H1 (cell line): ENCODE data around the gene NOS2. TPM values are rescaled to one million over a fixed set of nuclear protein-coding genes. Genes with fewer than 3 reads are reported as not detected.

Experiments
- CTCF ChIA-PET: fragments of 300-600 bp; sonication (Branson Sonifier 250); formaldehyde crosslinking; loops from one replicate; lab custom pipeline; 2021; ENCODE audit not compliant: partially characterized antibody; lab: Charles Lee
- POLR2A ChIA-PET: fragments of 300-600 bp; sonication (Branson Sonifier 250); formaldehyde crosslinking; loops from one replicate; lab custom pipeline; 2021; ENCODE audit warnings: inconsistent platforms; ENCODE audit not compliant: partially characterized antibody; lab: Charles Lee
- DNase-seq, 2 experiments: peaks; one replicate each; pipeline versions ENCODE4 v3.0.0 to v3.0.0-alpha.2; 2010 to 2022; ENCODE audit warnings: low spot score in 2 of 2, low read depth in 1 of 2, mixed read lengths in 1 of 2
- FAIRE-seq: peaks from 2 replicates; lab custom pipeline; 2011; peaks lifted over from hg19 to GRCh38; lab: Jason Lieb, UNC
- H2AFZ ChIP-seq: 2 replicates; pipeline ENCODE4 v1.8.1; 2012; ENCODE audit warnings: low read length, inconsistent platforms
- H2AK5ac ChIP-seq: 2 replicates; pipeline ENCODE4 v1.6.1; 2013; ENCODE audit warnings: low read depth, low read length
- H2BK120ac ChIP-seq: replicated peaks from 2 replicates; pipeline ENCODE3; 2013; ENCODE audit warnings: low read depth, low read length, inconsistent platforms
- H2BK12ac ChIP-seq: 2 replicates; pipeline ENCODE4 v1.6.1; 2013; ENCODE audit warnings: low read depth, low read length
- H2BK15ac ChIP-seq: 2 replicates; pipeline ENCODE4 v1.6.1; 2013; ENCODE audit warnings: low read length
- H2BK20ac ChIP-seq: 2 replicates; pipeline ENCODE4 v1.6.1; 2013; ENCODE audit warnings: low read length
- H2BK5ac ChIP-seq: 2 replicates; pipeline ENCODE4 v1.6.1; 2013; ENCODE audit warnings: low read depth, low read length
- H3K14ac ChIP-seq: 2 replicates; pipeline ENCODE4 v1.6.1; 2013; ENCODE audit warnings: inconsistent platforms; ENCODE audit not compliant: insufficient read length
- H3K18ac ChIP-seq: 2 replicates; pipeline ENCODE4 v1.6.1; 2013; ENCODE audit warnings: low read length; ENCODE audit errors: extremely low read depth
- H3K23ac ChIP-seq: 2 replicates; pipeline ENCODE4 v1.6.1; 2013; ENCODE audit warnings: inconsistent platforms; ENCODE audit not compliant: insufficient read length
- H3K23me2 ChIP-seq: 2 replicates; pipeline ENCODE4 v1.6.1; 2013; ENCODE audit warnings: low read depth, low read length
- H3K27ac ChIP-seq: 2 replicates; pipeline ENCODE4 v1.6.1; 2011; ENCODE audit warnings: low read depth, low read length, inconsistent platforms
- H3K27me3 ChIP-seq, 4 experiments: replicated peaks in 1 of 4; 1 replicate in 1 of 4; 2 replicates in 3 of 4; pipeline versions ENCODE4 v1.6.1 to v1.8.1; 2011 to 2013; ENCODE audit warnings: low read length in 3 of 4, mild to moderate bottlenecking in 3 of 4, inconsistent platforms in 2 of 4, mixed read lengths in 2 of 4, moderate library complexity in 1 of 4; ENCODE audit not compliant: control insufficient read depth in 3 of 4, insufficient read depth in 3 of 4; ENCODE audit errors: extremely low read depth in 1 of 4
- H3K36me3 ChIP-seq, 4 experiments: 2 replicates each; pipeline versions ENCODE4 v1.6.1 to v1.8.1; 2011 to 2013; ENCODE audit warnings: mild to moderate bottlenecking in 4 of 4, low read length in 3 of 4, moderate library complexity in 2 of 4, control low read depth in 1 of 4, inconsistent platforms in 1 of 4; ENCODE audit not compliant: insufficient read depth in 4 of 4, control insufficient read depth in 2 of 4
- H3K4ac ChIP-seq: replicated peaks from 2 replicates; pipeline ENCODE3; 2013; ENCODE audit warnings: low read length, low read depth, mixed read lengths, inconsistent platforms; ENCODE audit not compliant: insufficient read length
- H3K4me1 ChIP-seq, 4 experiments: replicated peaks in 1 of 4; 1 replicate in 1 of 4; 2 replicates in 3 of 4; pipeline versions ENCODE4 v1.6.1 to v1.8.1; 2011 to 2013; ENCODE audit warnings: low read length in 3 of 4, inconsistent platforms in 2 of 4, mixed read lengths in 1 of 4; ENCODE audit not compliant: insufficient read depth in 4 of 4, control insufficient read depth in 3 of 4
- H3K4me2 ChIP-seq, 2 experiments: 2 replicates each; pipeline versions ENCODE4 v1.6.1 to v1.8.1; 2011 to 2013; ENCODE audit warnings: low read depth in 2 of 2, low read length in 2 of 2, control low read depth in 1 of 2, inconsistent platforms in 1 of 2, mild to moderate bottlenecking in 1 of 2; ENCODE audit not compliant: insufficient read depth in 1 of 2
- H3K4me3 ChIP-seq, 4 experiments: fragments of 200-600, 300-600 bp in 1 of 4; sonication (generic), shearing (Covaris generic), sonication (Bioruptor Twin) in 1 of 4; 2 replicates each; pipeline versions ENCODE4 v1.5.1 to v1.8.1; 2011 to 2016; ENCODE audit warnings: low read length in 4 of 4, low read depth in 3 of 4, control low read depth in 2 of 4, inconsistent platforms in 2 of 4, mild to moderate bottlenecking in 2 of 4, mixed read lengths in 1 of 4, moderate library complexity in 1 of 4; ENCODE audit not compliant: insufficient read depth in 2 of 4; ENCODE audit errors: extremely low read depth in 1 of 4
- H3K56ac ChIP-seq: replicated peaks from 2 replicates; pipeline ENCODE3; 2013; ENCODE audit warnings: low read depth, mild to moderate bottlenecking, mixed read lengths, low read length, inconsistent platforms; ENCODE audit not compliant: insufficient read length
- H3K79me1 ChIP-seq: 2 replicates; pipeline ENCODE4 v1.6.1; 2013; ENCODE audit warnings: low read depth, low read length, control low read depth
- H3K79me2 ChIP-seq, 2 experiments: 2 replicates each; pipeline versions ENCODE4 v1.6.1 to v1.8.1; 2012 to 2013; ENCODE audit warnings: low read length in 2 of 2, mild to moderate bottlenecking in 2 of 2, inconsistent platforms in 1 of 2; ENCODE audit not compliant: insufficient read depth in 2 of 2, control insufficient read depth in 1 of 2
- H3K9ac ChIP-seq, 4 experiments: replicated peaks in 1 of 4; 1 replicate in 1 of 4; 2 replicates in 3 of 4; pipeline versions ENCODE4 v1.6.1 to v1.8.1; 2011 to 2013; ENCODE audit warnings: low read depth in 3 of 4, low read length in 3 of 4, control low read depth in 2 of 4, mild to moderate bottlenecking in 2 of 4, moderate library complexity in 2 of 4, inconsistent platforms in 1 of 4; ENCODE audit errors: extremely low read depth in 1 of 4
- H3K9me3 ChIP-seq, 2 experiments: 2 replicates each; pipeline versions ENCODE4 v1.6.1 to v1.8.1; 2012 to 2013; ENCODE audit warnings: mild to moderate bottlenecking in 2 of 2, moderate library complexity in 2 of 2, control low read depth in 1 of 2, inconsistent platforms in 1 of 2, low read depth in 1 of 2, low read length in 1 of 2, mixed read lengths in 1 of 2; ENCODE audit not compliant: insufficient read depth in 2 of 2
- H4K20me1 ChIP-seq, 2 experiments: replicated peaks in 1 of 2; 2 replicates each; pipeline versions ENCODE3 to v1.8.1; 2011 to 2013; ENCODE audit warnings: inconsistent platforms in 2 of 2, low read length in 2 of 2, mild to moderate bottlenecking in 1 of 2; ENCODE audit not compliant: insufficient read depth in 2 of 2, control insufficient read depth in 1 of 2
- H4K5ac ChIP-seq: 2 replicates; pipeline ENCODE4 v1.6.1; 2013; ENCODE audit warnings: low read length, low read depth, mixed read lengths, inconsistent platforms; ENCODE audit not compliant: insufficient read length
- H4K8ac ChIP-seq: 2 replicates; pipeline ENCODE4 v1.8.0; 2013; ENCODE audit warnings: mild to moderate bottlenecking, moderate library complexity, low read length, inconsistent platforms; ENCODE audit not compliant: insufficient read depth; ENCODE audit errors: extremely low read depth
- H4K91ac ChIP-seq: replicated peaks from 2 replicates; pipeline ENCODE3; 2013; ENCODE audit warnings: low read length, mixed read lengths, inconsistent platforms; ENCODE audit not compliant: insufficient read length
- ATF3 ChIP-seq: IDR thresholded peaks from 2 replicates; pipeline ENCODE4 v1.6.1; 2011; ENCODE audit warnings: low read depth, mild to moderate bottlenecking, low read length; ENCODE audit not compliant: insufficient read depth
- KDM1A ChIP-seq: fragments of 200-600, 300-600 bp; sonication (generic); IDR thresholded peaks from 2 replicates; pipeline ENCODE4 v1.7.1; 2016; ENCODE audit warnings: mild to moderate bottlenecking, low read length, borderline replicate concordance
- WGBS, 2 experiments: shearing (Covaris generic) in 1 of 2; methylation state at CpG; one replicate each; pipeline versions ENCODE4 v1.1.6 to v1.1.7; 2013 to 2015; ENCODE audit warnings: low lambda C conversion rate in 2 of 2, mixed read lengths in 2 of 2, inconsistent platforms in 1 of 2, low coverage in 1 of 2, missing lambda C conversion rate in 1 of 2; ENCODE audit not compliant: insufficient replicate concordance in 2 of 2, insufficient coverage in 1 of 2, insufficient read length in 1 of 2; ENCODE audit errors: extremely low coverage in 1 of 2, missing lambda C conversion rate in 1 of 2; 5-methylcytosine and 5-hydroxymethylcytosine counted together
- polyA plus RNA-seq, 7 experiments: library from polyadenylated mRNA; depleted of rRNA in 3 of 7; stranded (reverse) in 5 of 7; unstranded in 2 of 7; fragments of >200 nt in 5 of 7; fragments of 200-250 nt in 2 of 7; gene quantifications; 1 replicate in 5 of 7; 2 replicates in 1 of 7; 4 replicates in 1 of 7; pipeline versions ENCODE4 v1.2.1 to v1.2.3, GENCODE V29; 2011 to 2013; ENCODE audit warnings: missing spikeins in 2 of 7, mixed read lengths in 2 of 7
- total RNA-seq: library from RNA; stranded (reverse); fragmentation: NEBNext Ultra II Directional; extraction: Animal tissue kit (Norgen Biotek cat#: 25700); gene quantifications from 2 replicates; pipeline ENCODE4 v1.2.1, GENCODE V29; 2021

The NOS2 gene
- total and polyA plus RNA-seq, 2 of the 8 experiments (the other 6 are each of a cell fraction or from before 2014, with no cell fraction given), result 1.0 to 1.9 TPM

GRCh38 chr17:27809555-27809954 lies 9.2 kb upstream of the NOS2 start:
- DNase-seq, result no peak
- H3K79me2 ChIP-seq, result no peaks in the 10 kb centered on the region
- no peak overlapping the region for H3K4me2 ChIP-seq
- H2BK120ac ChIP-seq, result no peak overlapping the region
- no peak overlapping the region for H4K8ac ChIP-seq
- no peaks in the 10 kb centered on the region for H3K79me1 ChIP-seq
- H3K36me3 ChIP-seq, result no peaks in the 10 kb centered on the region
- CTCF ChIA-PET, result interaction anchor here (1.2 to 9.4 kb wide), 6 partner anchors 12 to 442 kb away, joined by 3 to 299 read pairs (median 10); partner anchors contain the start of gene LYRM9
- no peak overlapping the region for H4K5ac ChIP-seq
- no peak overlapping the region for H3K9ac ChIP-seq
- no peak overlapping the region for H3K56ac ChIP-seq
- peaks cover 0 to 3% (median 2%) of the 10 kb centered on the region in 4 experiments; a peak in 1 of 7 replicates for H3K4me1 ChIP-seq
- TF ChIP-seq KDM1A, result 0 out of 2 replicates have a peak, but pooled peaks have one; percentile 19
- no peak for TF ChIP-seq ATF3
- H2BK15ac ChIP-seq, result no peak overlapping the region
- H2BK5ac ChIP-seq, result no peak overlapping the region
- no peak overlapping the region for H3K23ac ChIP-seq
- no peak overlapping the region for H4K91ac ChIP-seq
- no peak overlapping the region for H3K4me3 ChIP-seq
- no peak overlapping the region for H3K14ac ChIP-seq
- no peak overlapping the region for H3K27ac ChIP-seq
- POLR2A ChIA-PET, result no interaction called here
- H4K20me1 ChIP-seq, result no peaks in the 10 kb centered on the region
- no peak overlapping the region for H2BK12ac ChIP-seq
- 90% methylated on average over 1 of the region's 1 CpG; no CpG with 5 or more reads in 1 of the 2 experiments for WGBS, 2 experiments
- H2AK5ac ChIP-seq, result no peak overlapping the region
- H3K27me3 ChIP-seq, result no peaks in the 10 kb centered on the region
- H2AFZ ChIP-seq, result no peak overlapping the region
- H3K23me2 ChIP-seq, result peaks cover 2% of the 10 kb centered on the region; the same call in 1 of the 2 replicates
- FAIRE-seq, result no peak
- H3K4ac ChIP-seq, result no peak overlapping the region
- H3K9me3 ChIP-seq, result no peaks in the 10 kb centered on the region
- no peak overlapping the region for H3K18ac ChIP-seq
- H2BK20ac ChIP-seq, result no peak overlapping the region
